Measurements from ENCODE around the gene FBLN2. TPM values are rescaled to one million over a fixed set of nuclear protein-coding genes. Genes with fewer than 3 reads are reported as not detected.

FBLN2 gene
- total and polyA plus RNA-seq, 2 of the 13 experiments (the other 11 are each of a cell fraction or from before 2014, with no cell fraction given), result not detected

DNA sequence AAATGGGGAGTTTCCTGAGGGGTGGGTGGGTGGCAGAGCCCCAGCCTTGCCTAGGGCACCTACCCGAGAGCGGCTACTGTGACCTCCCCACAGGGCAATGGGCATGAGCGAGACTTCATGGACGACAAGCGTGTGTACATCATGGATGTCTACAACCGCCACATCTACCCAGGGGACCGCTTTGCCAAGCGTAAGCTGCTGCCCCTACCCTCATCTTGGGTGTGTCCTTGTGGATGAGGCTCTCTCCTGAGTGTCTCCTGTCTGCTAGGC is 46.2 kb upstream of the FBLN2 start:
- Histone ChIP-seq H3K27ac (ENCODE audit: extremely low read length, insufficient read depth, low read length) (no peak overlapping the region), H3K4me2 (ENCODE audit: low read depth, low read length) (no peak overlapping the region), H3K4me1 (ENCODE audit: insufficient read depth, low read length) (peaks cover 3% of the 10 kb centered on the region; the same call in 1 of the 2 replicates), H3K79me2 (ENCODE audit: insufficient read depth, low read length) (no peaks in the 10 kb centered on the region), H3K4me3 (replicated peaks in 1 of 3; ENCODE audit: insufficient read depth in 1 of 3, low read depth in 2 of 3, low read length in 3 of 3) (no peak overlapping the region), H3K27me3 (ENCODE audit: control insufficient read depth in 1 of 2, insufficient read depth in 2 of 2, low read length in 2 of 2) (no peaks in the 10 kb centered on the region), H2AFZ (ENCODE audit: low read length) (no peak overlapping the region), H4K20me1 (ENCODE audit: insufficient read depth, low read length) (peaks cover 3% of the 10 kb centered on the region; the same call in 1 of the 2 replicates), H3K36me3 (replicated peaks in 1 of 2; ENCODE audit: control insufficient read depth in 1 of 2, insufficient read depth in 2 of 2, low read length in 2 of 2) (peaks cover 2 to 7% of the 10 kb centered on the region in 2 experiments; a peak in 2 of 5 replicates), H3K9ac (ENCODE audit: insufficient read depth, low read depth, low read length) (no peak overlapping the region), H3K9me3 (ENCODE audit: low read length) (no peaks in the 10 kb centered on the region)
- no peak for ATAC-seq
- CTCF ChIA-PET (ENCODE audit: low intra/inter-chr PET ratio, low total read pairs), result no interaction called here
- in situ Hi-C loops (cut with HindIII; ENCODE audit: extremely low pct_ligation_motif_present, low pct_unique_long_range_greater_than_20kb), result no loop called here
- POLR2A ChIA-PET, result no interaction called here
- no peak for DNase-seq (ENCODE audit: low spot score)
- FAIRE-seq, result no peak
- no peak for TF ChIP-seq AHDC1 (CRISPR knock-in tag; IDR thresholded peaks at IDR 0.05; ENCODE audit: borderline replicate concordance)
- no peak for TF ChIP-seq ZFP91 (CRISPR knock-in tag; IDR thresholded peaks at IDR 0.05; ENCODE audit: borderline replicate concordance)
- no peak for TF ChIP-seq ZNF207 (IDR thresholded peaks at IDR 0.05; ENCODE audit: borderline replicate concordance)
- TF ChIP-seq GABPB1 (CRISPR knock-in tag; IDR thresholded peaks at IDR 0.05), result no peak
- no peak for TF ChIP-seq ZC3H13 (CRISPR knock-in tag; IDR thresholded peaks at IDR 0.05)
- TF ChIP-seq ZBTB21 (CRISPR knock-in tag; IDR thresholded peaks at IDR 0.05), result no peak
- no peak for TF ChIP-seq CENPT (CRISPR knock-in tag; IDR thresholded peaks at IDR 0.05; ENCODE audit: low read depth)
- TF ChIP-seq GATA4 (IDR thresholded peaks at IDR 0.05; ENCODE audit: borderline replicate concordance, low read depth), result no peak
- no peak for TF ChIP-seq CEBPZ (IDR thresholded peaks at IDR 0.05; ENCODE audit: low read length)
- TF ChIP-seq, protein P1, sequence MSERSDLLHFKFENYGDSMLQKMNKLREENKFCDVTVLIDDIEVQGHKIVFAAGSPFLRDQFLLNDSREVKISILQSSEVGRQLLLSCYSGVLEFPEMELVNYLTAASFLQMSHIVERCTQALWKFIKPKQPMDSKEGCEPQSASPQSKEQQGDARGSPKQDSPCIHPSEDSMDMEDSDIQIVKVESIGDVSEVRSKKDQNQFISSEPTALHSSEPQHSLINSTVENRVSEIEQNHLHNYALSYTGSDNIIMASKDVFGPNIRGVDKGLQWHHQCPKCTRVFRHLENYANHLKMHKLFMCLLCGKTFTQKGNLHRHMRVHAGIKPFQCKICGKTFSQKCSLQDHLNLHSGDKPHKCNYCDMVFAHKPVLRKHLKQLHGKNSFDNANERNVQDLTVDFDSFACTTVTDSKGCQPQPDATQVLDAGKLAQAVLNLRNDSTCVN (CRISPR knock-in tag; IDR thresholded peaks at IDR 0.05; ENCODE audit: borderline replicate concordance), result no peak
- TF ChIP-seq, protein P2, sequence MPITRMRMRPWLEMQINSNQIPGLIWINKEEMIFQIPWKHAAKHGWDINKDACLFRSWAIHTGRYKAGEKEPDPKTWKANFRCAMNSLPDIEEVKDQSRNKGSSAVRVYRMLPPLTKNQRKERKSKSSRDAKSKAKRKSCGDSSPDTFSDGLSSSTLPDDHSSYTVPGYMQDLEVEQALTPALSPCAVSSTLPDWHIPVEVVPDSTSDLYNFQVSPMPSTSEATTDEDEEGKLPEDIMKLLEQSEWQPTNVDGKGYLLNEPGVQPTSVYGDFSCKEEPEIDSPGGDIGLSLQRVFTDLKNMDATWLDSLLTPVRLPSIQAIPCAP (CRISPR knock-in tag; IDR thresholded peaks at IDR 0.05; ENCODE audit: low read depth), result no peak
- no TSS peak for BruUV-seq (replicated peaks)
- no CpG with 5 or more reads among the region's 8 CpGs for WGBS (ENCODE audit: low lambda C conversion rate)
- intact Hi-C loops (cut with micrococcal nuclease; ENCODE audit: unreplicated experiment), result no loop called here

Measured in HepG2 (cell line).